Effector memory CD4-positive, alpha-beta T cell (primary cell): Measurements from ENCODE around the gene GNA12.
"Not testable (repeated sequence)": the region's sequence is repeated elsewhere in the genome, so short reads cannot be mapped to it uniquely, and the experiment has no call there.

Source experiments
- DNase-seq, 3 donors: peaks; one replicate each; pipeline ENCODE4 v3.0.0-alpha.2; 2020
- H3K27ac ChIP-seq: 2 replicates; pipeline ENCODE4 v1.7.0; 2013; ENCODE audit warnings: mild to moderate bottlenecking, low read length, moderate library complexity; ENCODE audit not compliant: insufficient read depth, poor library complexity, severe bottlenecking
- H3K27me3 ChIP-seq: replicated peaks from 2 replicates; pipeline ENCODE4 v1.7.0; 2013; ENCODE audit warnings: mild to moderate bottlenecking, low read length; ENCODE audit not compliant: insufficient read depth, control insufficient read depth, poor library complexity, severe bottlenecking
- H3K36me3 ChIP-seq: 2 replicates; pipeline ENCODE4 v1.7.0; 2013; ENCODE audit warnings: mild to moderate bottlenecking, low read length, moderate library complexity; ENCODE audit not compliant: control insufficient read depth, insufficient read depth
- H3K4me1 ChIP-seq: 2 replicates; pipeline ENCODE4 v1.7.0; 2013; ENCODE audit warnings: low read length, mild to moderate bottlenecking; ENCODE audit not compliant: control insufficient read depth, insufficient read depth, poor library complexity, severe bottlenecking
- H3K4me3 ChIP-seq: 2 replicates; pipeline ENCODE4 v1.7.0; 2013; ENCODE audit warnings: low read length, low read depth, mild to moderate bottlenecking; ENCODE audit not compliant: insufficient read depth, poor library complexity, severe bottlenecking
- H3K9me3 ChIP-seq: 2 replicates; pipeline ENCODE4 v1.7.0; 2013; ENCODE audit warnings: mild to moderate bottlenecking, low read length, moderate library complexity; ENCODE audit not compliant: control insufficient read depth

GNA12 gene

GRCh38 chr7:2730846-2731770 is 113.0 kb downstream of the GNA12 start:
- no peak for DNase-seq
- no peak overlapping the region for H3K27ac ChIP-seq
- no peak overlapping the region for H3K4me3 ChIP-seq
- peaks cover 12% of the 10 kb centered on the region for H3K36me3 ChIP-seq
- no peaks in the 10 kb centered on the region for H3K27me3 ChIP-seq
- no peaks in the 10 kb centered on the region for H3K4me1 ChIP-seq
- H3K9me3 ChIP-seq = no peaks in the 10 kb centered on the region

GRCh38 chr7:2729893-2730716 is 114.0 kb downstream of the GNA12 start:
- peaks cover 12% of the 10 kb centered on the region for H3K36me3 ChIP-seq
- H3K9me3 ChIP-seq = no peaks in the 10 kb centered on the region
- no peak for DNase-seq
- H3K27me3 ChIP-seq = no peaks in the 10 kb centered on the region
- H3K27ac ChIP-seq = no peak overlapping the region
- H3K4me3 ChIP-seq = no peak overlapping the region
- no peaks in the 10 kb centered on the region for H3K4me1 ChIP-seq

GRCh38 chr7:2729031-2729892 is 114.8 kb downstream of the GNA12 start:
- Histone ChIP-seq H3K36me3 (peaks cover 12% of the 10 kb centered on the region), H3K9me3 (no peaks in the 10 kb centered on the region), H3K27ac (no peak overlapping the region), H3K4me3 (no peak overlapping the region), H3K27me3 (no peaks in the 10 kb centered on the region), H3K4me1 (no peaks in the 10 kb centered on the region)
- DNase-seq = no peak

- H3K4me1 ChIP-seq = no peaks in the 10 kb centered on the region
- no peaks in the 10 kb centered on the region for H3K9me3 ChIP-seq
- H3K4me3 ChIP-seq = no peak overlapping the region
- no peaks in the 10 kb centered on the region for H3K27me3 ChIP-seq
- DNase-seq = no peak
- peaks cover 12% of the 10 kb centered on the region for H3K36me3 ChIP-seq
- H3K27ac ChIP-seq = no peak overlapping the region
Measured at GRCh38 chr7:2728316-2729030, 115.6 kb downstream of the GNA12 start.

GRCh38 chr7:2727206-2727605 is 116.9 kb downstream of the GNA12 start:
- not testable (repeated sequence) for H3K27ac ChIP-seq

GRCh38 chr7:2726316-2727018 is 117.6 kb downstream of the GNA12 start:
- Histone ChIP-seq H3K9me3 (no peaks in the 10 kb centered on the region), H3K27me3 (no peaks in the 10 kb centered on the region), H3K27ac (no peak overlapping the region), H3K4me3 (no peak overlapping the region), H3K4me1 (no peaks in the 10 kb centered on the region), H3K36me3 (peaks cover 11% of the 10 kb centered on the region)
- DNase-seq = no peak

More at GRCh38 chr7:2727206-2727605, 116.9 kb downstream of the GNA12 start:
- H3K9me3 ChIP-seq, H3K27me3 ChIP-seq, H3K4me1 ChIP-seq, DNase-seq, H3K4me3 ChIP-seq: not testable (repeated sequence)
- H3K36me3 ChIP-seq = peaks cover 12% of the 10 kb centered on the region

GRCh38 chr7:2725178-2726105 is 118.7 kb downstream of the GNA12 start:
- Histone ChIP-seq H3K4me1 (peaks cover 5% of the 10 kb centered on the region), H3K9me3 (no peaks in the 10 kb centered on the region), H3K27ac (no peak overlapping the region), H3K4me3 (no peak overlapping the region), H3K27me3 (no peaks in the 10 kb centered on the region), H3K36me3 (peaks cover 3% of the 10 kb centered on the region)
- DNase-seq = no peak

GRCh38 chr7:2724453-2725177 is 119.5 kb downstream of the GNA12 start:
- peaks cover 5% of the 10 kb centered on the region for H3K4me1 ChIP-seq
- H3K36me3 ChIP-seq = peaks cover 3% of the 10 kb centered on the region
- H3K9me3 ChIP-seq = no peaks in the 10 kb centered on the region
- H3K27ac ChIP-seq = no peak overlapping the region
- no peak for DNase-seq
- no peak overlapping the region for H3K4me3 ChIP-seq
- no peaks in the 10 kb centered on the region for H3K27me3 ChIP-seq
